ENCODE data around the gene TRPV5.

- no peak for TF ChIP-seq CTCF (IDR thresholded peaks at IDR 0.05; ENCODE audit: extremely low read depth in 1 of 2, insufficient read depth in 1 of 2, low read depth in 1 of 2, low read length in 2 of 2)
- TF ChIP-seq POLR2A (IDR thresholded peaks at IDR 0.05; ENCODE audit: low read depth, low read length), result no peak
- TF ChIP-seq POLR2AphosphoS5 (IDR thresholded peaks at IDR 0.05; ENCODE audit: insufficient read depth, low read depth, low read length), result no peak
- TF ChIP-seq MAX (IDR thresholded peaks at IDR 0.05; ENCODE audit: insufficient read depth, insufficient read length), result no peak
- no peak for TF ChIP-seq EZH2 (IDR thresholded peaks at IDR 0.05; ENCODE audit: borderline replicate concordance, low read depth, low read length, severe bottlenecking)
- TF ChIP-seq FOS (IDR thresholded peaks at IDR 0.05; ENCODE audit: borderline replicate concordance, insufficient read depth, low read length), result no peak
- TF ChIP-seq MYC (IDR thresholded peaks at IDR 0.05; ENCODE audit: low read depth, low read length), result no peak
- TF ChIP-seq JUN (IDR thresholded peaks at IDR 0.05; ENCODE audit: borderline replicate concordance, insufficient read depth, insufficient read length, low read depth), result no peak
These were observed 23.1 kb downstream of the TRPV5 start for GRCh38 chr7:142910481-142910880.
